ENCODE results near the gene MGRN1.

The MGRN1 gene

DNA sequence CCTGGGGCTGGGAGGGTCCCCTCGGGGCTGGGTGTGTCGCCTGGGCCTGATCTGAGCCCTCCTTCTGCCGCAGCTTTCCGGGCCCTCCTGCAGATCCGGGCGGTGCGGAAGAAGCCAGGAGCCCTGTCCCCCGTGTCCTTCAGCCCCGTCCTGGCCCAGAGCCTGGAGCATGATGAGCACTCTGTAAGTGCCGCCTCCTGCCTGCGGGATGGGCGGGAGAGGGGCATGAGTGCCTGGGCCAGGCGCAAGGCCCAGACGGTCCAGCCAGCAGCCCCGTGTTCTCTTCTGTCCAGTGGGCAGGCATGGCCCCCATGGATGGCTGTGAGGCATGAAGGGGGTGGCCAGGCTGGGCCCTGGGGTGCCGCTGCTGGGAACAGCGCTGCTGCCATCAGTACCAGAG lies 52.8 kb downstream of the MGRN1 start:
- no peak for DNase-seq

DNA sequence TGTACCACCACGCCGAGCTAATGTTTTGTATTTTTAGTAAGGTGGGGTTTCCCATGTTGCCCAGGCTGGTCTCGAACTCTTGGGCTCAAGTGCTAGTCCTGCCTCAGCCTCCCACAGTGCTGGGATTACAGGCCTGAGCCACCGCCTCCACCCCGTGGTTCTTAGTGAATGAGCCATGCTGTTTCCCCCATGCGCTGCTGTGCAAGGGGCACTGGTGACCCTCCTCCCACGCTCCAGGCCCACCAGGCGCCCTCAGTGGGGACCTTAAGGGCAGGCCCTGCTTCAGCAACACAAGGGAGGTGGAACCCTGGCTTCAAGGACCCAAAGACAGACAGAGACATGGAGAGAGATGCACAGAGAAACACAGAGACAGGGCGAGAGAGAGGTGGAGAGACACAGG lies 53.4 kb downstream of the MGRN1 start:
- no peak for DNase-seq

DNA sequence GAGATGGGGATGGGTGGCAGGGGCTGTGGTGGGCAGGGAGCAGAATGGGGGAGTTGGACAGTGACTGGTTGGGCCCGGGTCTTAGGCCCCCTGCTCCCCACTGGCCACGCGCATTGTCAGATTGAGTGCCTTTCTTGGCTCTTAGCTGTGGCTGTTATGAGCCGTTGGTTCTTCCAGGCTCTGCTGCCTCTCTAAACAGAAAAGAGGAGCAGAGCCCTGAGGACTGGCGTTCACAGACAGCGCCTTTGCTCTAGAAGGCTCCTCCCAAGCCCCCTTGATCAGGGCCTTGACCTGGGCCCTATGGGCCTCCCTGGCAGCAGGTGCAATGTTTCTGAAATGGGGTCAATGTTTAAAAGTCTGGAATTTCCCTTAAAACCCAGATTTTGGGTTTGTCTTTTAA lies 54.0 kb downstream of the MGRN1 start:
- no peak for DNase-seq

GRCh38 chr16:4679156-4679849 lies 54.7 kb downstream of the MGRN1 start:
- DNase-seq, result no peak

GRCh38 chr16:4679850-4680636 lies 55.4 kb downstream of the MGRN1 start:
- no peak for DNase-seq

- no peak for DNase-seq
Observed at GRCh38 chr16:4680673-4681470, 56.2 kb downstream of the MGRN1 start.

DNA sequence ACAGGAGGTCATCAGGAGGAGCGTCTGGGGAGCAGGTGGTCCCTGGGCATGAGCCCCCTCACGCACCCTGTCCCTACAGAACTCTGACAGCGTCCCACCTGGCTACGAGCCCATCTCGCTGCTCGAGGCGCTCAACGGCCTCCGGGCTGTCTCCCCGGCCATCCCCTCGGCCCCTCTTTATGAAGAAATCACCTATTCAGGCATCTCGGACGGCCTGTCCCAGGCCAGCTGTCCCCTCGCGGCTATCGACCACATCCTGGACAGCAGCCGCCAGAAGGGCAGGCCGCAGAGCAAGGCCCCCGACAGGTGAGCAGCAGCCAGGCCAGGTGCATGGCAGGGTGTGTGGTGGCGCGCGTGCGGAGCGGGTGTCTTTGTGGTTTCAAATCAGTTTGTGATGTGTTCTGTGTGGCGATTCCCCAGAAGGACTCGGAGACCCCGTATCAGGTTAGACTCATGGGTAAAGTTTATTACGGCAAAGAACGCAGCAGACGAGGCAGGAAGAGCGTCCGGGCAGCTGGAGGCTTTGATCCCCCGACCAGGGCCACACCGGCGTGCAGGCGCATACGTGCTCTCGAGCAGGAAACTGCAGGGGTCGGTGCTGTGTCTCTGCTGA lies 57.0 kb downstream of the MGRN1 start:
- DNase-seq, result no peak

DNA sequence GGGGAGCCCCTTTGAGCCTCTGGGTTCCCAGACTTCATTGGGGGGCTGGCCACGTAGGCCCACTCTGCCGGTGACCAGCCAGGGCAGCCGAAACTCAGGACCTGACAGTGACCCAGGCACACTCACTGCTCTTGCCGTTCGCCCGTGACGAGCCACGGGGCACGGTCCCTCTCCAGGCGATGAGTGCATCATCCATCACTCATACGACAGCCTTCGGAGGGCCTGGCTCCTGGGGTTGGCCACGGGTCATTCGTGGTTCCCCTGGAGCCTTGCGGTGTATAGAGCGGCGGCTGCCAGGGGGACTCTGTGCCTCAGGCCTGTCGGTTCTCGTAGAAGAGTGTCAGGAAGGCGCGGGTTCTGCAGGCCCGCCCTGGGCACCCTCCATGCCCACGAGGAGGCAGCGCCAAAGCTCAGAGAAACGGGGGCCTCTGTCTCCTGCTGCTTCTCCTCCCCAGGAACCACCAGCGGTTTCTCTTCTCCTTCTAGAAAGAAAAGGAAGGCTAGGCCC lies 57.5 kb downstream of the MGRN1 start:
- DNase-seq, result no peak

- no peak for DNase-seq
Observed at GRCh38 chr16:4682616-4683254, 58.1 kb downstream of the MGRN1 start.

DNA sequence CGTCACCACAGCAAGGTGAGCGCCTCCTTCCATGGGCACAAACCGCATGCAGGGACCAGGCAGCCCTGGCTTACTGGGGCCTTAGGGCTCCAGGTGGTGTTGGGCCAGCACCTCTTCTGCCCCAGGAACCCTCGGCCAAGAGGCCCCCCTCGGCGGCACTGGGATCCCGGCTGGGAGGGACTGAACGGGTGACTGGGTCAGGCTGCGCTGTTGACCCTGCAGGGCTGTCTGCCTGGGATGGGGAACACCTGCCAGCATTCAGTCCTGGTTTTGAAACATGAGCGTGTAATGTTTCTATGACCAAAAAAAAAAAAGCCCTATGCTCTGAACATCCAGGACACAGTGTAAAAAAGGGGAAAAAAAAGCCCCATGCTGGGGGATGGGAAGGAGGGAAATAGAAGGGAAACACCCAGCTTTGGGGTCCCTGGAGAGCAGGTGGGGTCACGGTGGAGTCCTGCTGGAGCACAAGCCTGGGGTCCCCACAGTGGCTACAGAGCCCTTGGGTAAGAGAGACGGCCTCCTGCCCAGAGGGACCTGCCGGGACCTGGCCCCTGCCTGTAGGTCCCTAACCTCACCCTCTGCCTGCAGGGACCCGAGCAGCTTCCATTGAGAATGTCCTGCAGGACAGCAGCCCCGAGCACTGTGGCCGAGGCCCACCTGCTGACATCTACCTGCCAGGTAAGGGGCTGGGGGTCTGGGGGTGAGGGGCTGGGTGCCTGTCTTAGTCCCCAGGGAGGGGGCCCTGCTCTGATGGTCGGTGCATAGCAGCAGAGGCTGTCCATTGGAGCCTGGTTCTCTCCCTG lies 58.8 kb downstream of the MGRN1 start:
- DNase-seq, result no peak

DNA sequence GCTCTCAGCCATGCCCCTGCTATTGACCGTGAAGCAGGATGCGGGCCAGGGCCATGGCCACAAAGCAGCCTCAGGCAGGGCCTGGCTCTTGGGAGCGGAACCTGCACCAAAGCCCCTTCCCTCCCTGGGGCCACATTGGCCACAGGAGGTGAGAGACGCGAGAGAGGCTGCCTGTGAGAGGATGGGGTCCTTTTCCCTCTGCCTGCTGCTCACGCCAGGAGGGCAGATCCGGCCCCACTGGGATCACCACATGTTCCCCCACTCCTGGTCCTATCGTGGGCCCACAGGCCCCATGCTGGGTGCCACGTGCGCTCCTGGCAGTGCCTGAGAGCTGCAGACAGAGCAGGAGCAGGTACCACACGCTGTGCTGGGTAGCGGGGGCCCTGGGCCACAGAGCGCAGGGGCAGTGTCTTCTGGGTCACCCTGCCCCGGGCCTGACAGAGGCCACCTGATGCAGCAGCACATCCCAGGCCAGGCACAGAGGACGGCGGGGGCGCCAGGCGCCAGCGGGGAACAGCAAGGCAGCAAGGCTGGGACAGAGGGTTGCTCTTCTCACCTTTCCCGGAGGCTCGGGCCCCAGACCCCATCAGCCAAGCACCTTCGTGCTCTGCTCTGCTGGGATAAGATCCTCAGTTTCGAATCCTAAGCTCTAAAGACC lies 59.6 kb downstream of the MGRN1 start:
- DNase-seq, result no peak

GRCh38 chr16:4684763-4685162 lies 60.1 kb downstream of the MGRN1 start:
- no peak for DNase-seq

- no peak for DNase-seq
Observed at GRCh38 chr16:4685292-4685691, 60.7 kb downstream of the MGRN1 start.

GRCh38 chr16:4685776-4686496 lies 61.3 kb downstream of the MGRN1 start:
- no peak for DNase-seq

DNA sequence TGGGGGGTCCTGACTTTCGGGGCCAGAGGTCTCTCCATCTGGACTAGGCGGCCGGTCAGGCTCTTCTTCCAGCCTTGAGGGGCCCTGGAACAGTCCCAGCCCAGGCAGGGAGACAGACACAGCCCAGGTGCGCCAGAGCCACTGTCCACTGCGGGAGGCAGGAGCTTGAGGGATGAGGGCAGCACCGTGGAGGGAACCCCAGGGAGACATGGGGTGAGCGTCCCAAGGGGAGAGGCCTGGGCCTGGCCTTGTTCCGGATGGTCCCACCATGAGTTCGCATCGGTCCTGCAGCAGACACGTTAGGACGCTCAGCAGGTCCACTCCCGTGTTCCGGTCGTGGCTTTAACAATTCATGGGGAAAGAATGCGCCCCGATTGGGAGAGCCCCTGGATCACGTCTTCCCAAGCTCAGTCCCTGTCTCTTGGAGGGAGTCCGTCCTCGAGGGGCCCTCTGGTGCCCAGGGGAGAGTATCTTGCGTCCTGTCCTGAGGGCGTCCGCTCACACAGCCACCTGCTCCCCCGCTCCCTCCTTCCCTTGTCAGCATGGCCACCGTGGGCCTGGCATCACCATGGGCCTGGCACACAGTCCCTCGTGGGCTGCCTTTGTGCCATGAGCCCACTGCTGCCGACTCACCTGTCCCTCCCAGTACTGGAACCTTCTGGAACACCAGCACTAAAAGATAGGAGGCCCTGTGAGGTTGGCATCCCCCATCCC lies 62.0 kb downstream of the MGRN1 start:
- no peak for DNase-seq

GRCh38 chr16:4687416-4687815 lies 62.8 kb downstream of the MGRN1 start:
- no peak for DNase-seq

- no peak for DNase-seq
Observed at GRCh38 chr16:4687946-4688673, 63.5 kb downstream of the MGRN1 start.

- DNase-seq, result no peak
Observed at GRCh38 chr16:4688674-4689045, 64.0 kb downstream of the MGRN1 start.

DNA sequence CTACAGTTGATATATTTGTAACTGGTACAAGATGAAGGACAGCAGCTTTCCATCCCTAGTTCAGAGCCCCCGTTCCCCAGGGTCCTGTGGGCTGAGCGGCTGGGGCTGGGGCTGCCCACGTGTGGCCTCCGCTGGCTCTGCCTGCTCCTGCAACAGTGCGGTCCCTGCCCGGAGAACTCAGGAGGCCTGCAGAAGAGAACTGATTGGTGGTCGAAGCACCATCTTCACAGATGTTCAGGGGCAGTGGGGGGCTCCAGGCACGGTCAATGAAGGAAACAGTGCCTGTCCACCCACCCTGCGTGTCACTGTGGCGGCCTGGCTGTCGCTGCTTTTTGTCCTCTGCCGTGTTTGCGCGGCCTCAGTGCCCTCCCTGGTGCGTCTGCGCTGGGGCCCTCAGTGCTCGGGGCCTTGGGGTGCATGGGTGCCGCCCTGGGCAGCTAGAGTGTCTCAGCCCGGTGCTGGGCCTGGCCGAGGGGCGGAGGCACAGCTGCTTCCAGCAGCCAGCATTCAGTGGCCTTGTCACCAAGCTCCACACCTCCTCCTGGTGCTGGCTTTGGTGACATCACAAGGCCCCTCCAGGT lies 64.6 kb downstream of the MGRN1 start:
- no peak for DNase-seq

Measured in DMS153 (cell line).